GM10266 (cell line): ENCODE results near the gene PTPN20.

Source experiments
- DNase-seq: peaks from one replicate; pipeline ENCODE4 v3.0.0; 2012; ENCODE audit errors: extremely low spot score
- TF ChIP-seq, protein P1 (sequence below): IDR thresholded peaks from 2 replicates; pipeline ENCODE4 v1.5.1; 2012; ENCODE audit warnings: mild to moderate bottlenecking, low read depth; ENCODE audit not compliant: control insufficient read depth, insufficient read depth; ENCODE audit errors: missing control alignments

PTPN20 gene

DNA sequence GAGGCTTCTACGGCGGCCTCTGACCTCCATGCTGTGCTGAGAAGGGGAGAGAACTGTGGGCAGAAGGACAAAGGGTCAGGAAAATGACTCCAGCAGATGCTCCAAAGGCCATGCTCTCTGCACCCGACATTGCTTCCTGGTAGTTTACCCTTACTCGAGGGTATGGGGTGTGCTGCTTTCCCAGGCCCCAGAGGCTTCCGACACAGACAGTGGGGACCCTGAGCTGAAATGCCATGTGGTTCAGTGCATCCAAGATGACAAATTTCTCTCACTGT lies 130.9 kb downstream of the PTPN20 start:
- TF ChIP-seq, protein P1, sequence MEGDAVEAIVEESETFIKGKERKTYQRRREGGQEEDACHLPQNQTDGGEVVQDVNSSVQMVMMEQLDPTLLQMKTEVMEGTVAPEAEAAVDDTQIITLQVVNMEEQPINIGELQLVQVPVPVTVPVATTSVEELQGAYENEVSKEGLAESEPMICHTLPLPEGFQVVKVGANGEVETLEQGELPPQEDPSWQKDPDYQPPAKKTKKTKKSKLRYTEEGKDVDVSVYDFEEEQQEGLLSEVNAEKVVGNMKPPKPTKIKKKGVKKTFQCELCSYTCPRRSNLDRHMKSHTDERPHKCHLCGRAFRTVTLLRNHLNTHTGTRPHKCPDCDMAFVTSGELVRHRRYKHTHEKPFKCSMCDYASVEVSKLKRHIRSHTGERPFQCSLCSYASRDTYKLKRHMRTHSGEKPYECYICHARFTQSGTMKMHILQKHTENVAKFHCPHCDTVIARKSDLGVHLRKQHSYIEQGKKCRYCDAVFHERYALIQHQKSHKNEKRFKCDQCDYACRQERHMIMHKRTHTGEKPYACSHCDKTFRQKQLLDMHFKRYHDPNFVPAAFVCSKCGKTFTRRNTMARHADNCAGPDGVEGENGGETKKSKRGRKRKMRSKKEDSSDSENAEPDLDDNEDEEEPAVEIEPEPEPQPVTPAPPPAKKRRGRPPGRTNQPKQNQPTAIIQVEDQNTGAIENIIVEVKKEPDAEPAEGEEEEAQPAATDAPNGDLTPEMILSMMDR, result no peak
- no peak for DNase-seq

- no peak for DNase-seq
Measured at GRCh38 chr10:47042780-47043750, 131.8 kb downstream of the PTPN20 start.

GRCh38 chr10:47043928-47044538 lies 132.8 kb downstream of the PTPN20 start:
- TF ChIP-seq, protein P1, result no peak
- DNase-seq, result no peak

More at GRCh38 chr10:47042780-47043750, 131.8 kb downstream of the PTPN20 start:
- TF ChIP-seq, protein P1, result no peak

DNA sequence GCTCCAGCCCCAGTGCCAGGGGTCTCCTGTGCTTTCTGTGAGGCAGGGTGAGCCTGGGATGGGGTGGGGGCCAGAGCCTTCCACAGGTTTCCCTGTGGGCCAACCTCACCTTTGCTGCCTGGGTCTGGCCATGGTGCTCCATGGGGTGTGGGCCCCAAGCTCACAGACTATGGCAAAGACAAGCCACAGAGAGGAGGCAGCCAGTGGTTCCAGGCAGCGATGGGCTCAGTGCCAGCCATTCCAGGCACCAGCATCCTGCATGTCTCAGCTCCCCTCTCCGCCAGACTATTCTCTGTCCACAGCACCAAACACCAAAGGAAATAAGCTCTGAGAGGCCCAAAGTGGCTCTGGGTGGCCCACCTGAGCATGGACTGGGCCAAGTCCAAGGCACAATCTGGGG lies 133.5 kb downstream of the PTPN20 start:
- TF ChIP-seq, protein P1, result no peak
- DNase-seq, result no peak

GRCh38 chr10:47045331-47045861 lies 134.2 kb downstream of the PTPN20 start:
- TF ChIP-seq, protein P1, result no peak
- no peak for DNase-seq

GRCh38 chr10:47046321-47047126 lies 135.3 kb downstream of the PTPN20 start:
- TF ChIP-seq, protein P1, result no peak
- DNase-seq, result no peak
